Vagina (tissue), 2 donors: ENCODE results near the gene GRIN2C. TPM values are rescaled to one million over a fixed set of nuclear protein-coding genes. Genes with fewer than 3 reads are reported as not detected.

ENCODE experiments used
- DNase-seq, 2 donors: peaks; one replicate each; pipeline ENCODE4 v3.0.0-alpha.2; 2017; ENCODE audit errors: extremely low spot score in 2 of 2
- H3K27ac ChIP-seq: fragments of 200-600 bp; sonication (generic); one replicate; pipeline ENCODE4 v1.5.1; 2019
- H3K27me3 ChIP-seq: fragments of 200-600 bp; sonication (generic); one replicate; pipeline ENCODE4 v1.5.1; 2019
- H3K36me3 ChIP-seq, 2 donors: fragments of 200-600 bp; sonication (generic); one replicate each; pipeline ENCODE4 v1.5.1; 2017 to 2019
- H3K4me1 ChIP-seq: fragments of 200-600 bp; sonication (generic); one replicate; pipeline ENCODE4 v1.5.1; 2019
- H3K4me3 ChIP-seq, 2 donors: fragments of 200-600 bp; sonication (generic); 1 replicate in 1 of 2; 2 replicates in 1 of 2; pipeline ENCODE4 v1.5.1; 2016 to 2019
- H3K9me3 ChIP-seq: fragments of 200-600 bp; sonication (generic); one replicate; pipeline ENCODE4 v1.5.1; 2019
- POLR2A ChIP-seq, 2 donors: fragments of 450-650 bp; IDR thresholded peaks; one replicate each; pipeline ENCODE4 v1.6.1; 2017; ENCODE audit warnings: antibody characterized with exemption in 2 of 2, mild to moderate bottlenecking in 2 of 2, moderate library complexity in 2 of 2
- POLR2AphosphoS5 ChIP-seq, 2 donors: sonication (generic); formaldehyde crosslinking; IDR thresholded peaks; one replicate each; pipeline ENCODE4 v1.9.0; 2017; ENCODE audit warnings: antibody characterized with exemption in 2 of 2, mild to moderate bottlenecking in 2 of 2, low read depth in 1 of 2; ENCODE audit not compliant: insufficient read depth in 1 of 2
- intact Hi-C: fragments of 100-400 bp; cut with DNase I; formaldehyde crosslinking; loops from one replicate; pipeline ENCODE4 v1.15.1; 2023
- total RNA-seq: library from RNA; depleted of rRNA; stranded (reverse); fragments of >200 nt; gene quantifications from one replicate; pipeline ENCODE4 v1.2.3, GENCODE V29; 2016
- TF ChIP-seq, protein P1 (sequence below), 3 experiments: fragments of 450-650 bp in 2 of 3; fragments of 200-600 bp in 1 of 3; sonication (generic) in 1 of 3; IDR thresholded peaks; one replicate each; pipeline ENCODE4 v1.5.1; 2017 to 2019; ENCODE audit warnings: antibody characterized with exemption in 3 of 3, mild to moderate bottlenecking in 2 of 3, moderate library complexity in 2 of 3

The GRIN2C gene
- total RNA-seq, 1 donor from 2014 or later, result not detected

DNA sequence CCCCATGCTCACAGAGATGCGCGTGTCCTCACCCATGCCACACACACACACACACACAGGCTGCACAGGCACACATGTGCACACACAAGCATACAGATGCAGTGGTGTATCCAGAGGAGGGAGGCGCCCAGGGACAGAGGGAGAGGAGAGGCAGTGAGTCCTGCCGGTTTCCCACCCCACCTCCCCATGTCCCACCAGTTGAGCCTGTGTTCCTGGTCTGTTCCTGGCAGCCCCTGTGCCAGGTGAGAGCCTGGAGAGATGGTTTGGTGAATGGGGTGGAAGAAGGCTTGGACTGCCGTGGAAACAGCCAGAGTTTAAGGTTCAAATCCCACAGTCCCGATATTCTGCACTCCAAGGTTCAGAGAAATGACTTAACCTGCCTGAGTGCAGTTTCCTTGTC lies 44.0 kb upstream of the GRIN2C start:
- DNase-seq, result no peak
- Histone ChIP-seq H3K9me3 (no peaks in the 10 kb centered on the region), H3K27ac (no peak overlapping the region), H3K36me3 (no peaks in the 10 kb centered on the region), H3K4me1 (no peaks in the 10 kb centered on the region), H3K27me3 (no peaks in the 10 kb centered on the region), H3K4me3 (no peak overlapping the region)
- TF ChIP-seq POLR2A (IDR thresholded peaks at IDR 0.05), result no peak
- no peak for TF ChIP-seq POLR2AphosphoS5 (IDR thresholded peaks at IDR 0.05; ENCODE audit: insufficient read depth in 1 of 2, low read depth in 1 of 2)
- TF ChIP-seq, protein P1, sequence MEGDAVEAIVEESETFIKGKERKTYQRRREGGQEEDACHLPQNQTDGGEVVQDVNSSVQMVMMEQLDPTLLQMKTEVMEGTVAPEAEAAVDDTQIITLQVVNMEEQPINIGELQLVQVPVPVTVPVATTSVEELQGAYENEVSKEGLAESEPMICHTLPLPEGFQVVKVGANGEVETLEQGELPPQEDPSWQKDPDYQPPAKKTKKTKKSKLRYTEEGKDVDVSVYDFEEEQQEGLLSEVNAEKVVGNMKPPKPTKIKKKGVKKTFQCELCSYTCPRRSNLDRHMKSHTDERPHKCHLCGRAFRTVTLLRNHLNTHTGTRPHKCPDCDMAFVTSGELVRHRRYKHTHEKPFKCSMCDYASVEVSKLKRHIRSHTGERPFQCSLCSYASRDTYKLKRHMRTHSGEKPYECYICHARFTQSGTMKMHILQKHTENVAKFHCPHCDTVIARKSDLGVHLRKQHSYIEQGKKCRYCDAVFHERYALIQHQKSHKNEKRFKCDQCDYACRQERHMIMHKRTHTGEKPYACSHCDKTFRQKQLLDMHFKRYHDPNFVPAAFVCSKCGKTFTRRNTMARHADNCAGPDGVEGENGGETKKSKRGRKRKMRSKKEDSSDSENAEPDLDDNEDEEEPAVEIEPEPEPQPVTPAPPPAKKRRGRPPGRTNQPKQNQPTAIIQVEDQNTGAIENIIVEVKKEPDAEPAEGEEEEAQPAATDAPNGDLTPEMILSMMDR (IDR thresholded peaks at IDR 0.05), result no peak
- intact Hi-C loops, result no loop called here

- Histone ChIP-seq H3K27ac (no peak overlapping the region), H3K4me3 (no peak overlapping the region), H3K9me3 (no peaks in the 10 kb centered on the region), H3K4me1 (no peaks in the 10 kb centered on the region), H3K36me3 (no peaks in the 10 kb centered on the region), H3K27me3 (no peaks in the 10 kb centered on the region)
- intact Hi-C loops, result no loop called here
- TF ChIP-seq POLR2AphosphoS5 (IDR thresholded peaks at IDR 0.05; ENCODE audit: insufficient read depth in 1 of 2, low read depth in 1 of 2) (no peak), POLR2A (IDR thresholded peaks at IDR 0.05) (no peak)
- TF ChIP-seq, protein P1 (IDR thresholded peaks at IDR 0.05), result no peak
- no peak for DNase-seq
These were observed 43.3 kb upstream of the GRIN2C start for GRCh38 chr17:74903034-74903433.

DNA sequence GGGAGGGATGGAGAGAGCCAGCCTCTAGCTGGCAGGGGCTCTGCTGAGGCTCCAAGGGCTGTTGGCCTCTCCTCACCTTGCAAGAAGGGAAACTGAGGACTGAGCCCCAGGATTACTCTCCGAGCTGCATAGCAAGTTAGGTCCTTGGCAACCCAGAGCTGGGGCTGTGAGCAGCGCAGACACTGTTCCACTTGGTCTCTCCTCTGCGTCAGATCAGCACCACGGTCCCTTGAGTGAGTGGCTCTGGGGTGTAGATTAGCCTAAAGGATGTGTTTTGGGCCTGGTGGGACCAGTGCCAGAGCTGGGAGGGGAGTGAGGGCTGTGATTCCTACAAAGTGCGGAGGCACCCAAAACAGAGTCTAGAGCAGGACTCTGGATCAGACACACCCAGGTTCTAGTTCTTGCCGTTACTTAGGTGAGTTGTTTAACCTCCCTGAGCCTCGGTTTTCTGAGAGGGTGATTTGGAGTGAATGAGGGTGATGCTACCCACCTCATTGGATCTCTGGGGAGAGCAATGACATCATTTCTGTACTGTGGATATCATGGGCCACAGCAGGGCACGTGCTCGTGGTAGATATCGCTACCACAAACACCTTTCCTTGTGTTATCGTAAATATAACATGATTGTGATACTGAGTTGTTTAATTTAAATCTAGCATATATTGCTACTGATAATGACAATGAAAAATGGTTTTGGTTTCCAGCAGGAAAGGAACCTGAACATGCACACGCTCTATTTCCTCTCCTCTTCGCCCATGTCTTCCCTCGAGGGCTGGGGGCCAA lies 41.9 kb upstream of the GRIN2C start:
- no peaks in the 10 kb centered on the region for H3K27me3 ChIP-seq
- no peak for DNase-seq
- intact Hi-C loops, result no loop called here
- H3K4me1 ChIP-seq, result no peaks in the 10 kb centered on the region
- H3K36me3 ChIP-seq, result no peaks in the 10 kb centered on the region
- H3K4me3 ChIP-seq, result no peak overlapping the region
- no peaks in the 10 kb centered on the region for H3K9me3 ChIP-seq
- H3K27ac ChIP-seq, result no peak overlapping the region
- TF ChIP-seq, protein P1 (IDR thresholded peaks at IDR 0.05), result no peak
- no peak for TF ChIP-seq POLR2A (IDR thresholded peaks at IDR 0.05)
- TF ChIP-seq POLR2AphosphoS5 (IDR thresholded peaks at IDR 0.05; ENCODE audit: insufficient read depth in 1 of 2, low read depth in 1 of 2), result no peak

- Histone ChIP-seq H3K9me3 (no peaks in the 10 kb centered on the region), H3K27ac (no peak overlapping the region), H3K4me1 (no peaks in the 10 kb centered on the region), H3K36me3 (no peaks in the 10 kb centered on the region), H3K4me3 (no peak overlapping the region), H3K27me3 (no peaks in the 10 kb centered on the region)
- intact Hi-C loops, result no loop called here
- TF ChIP-seq POLR2AphosphoS5 (IDR thresholded peaks at IDR 0.05; ENCODE audit: insufficient read depth in 1 of 2, low read depth in 1 of 2), result no peak
- no peak for TF ChIP-seq POLR2A (IDR thresholded peaks at IDR 0.05)
- TF ChIP-seq, protein P1 (IDR thresholded peaks at IDR 0.05), result no peak
- DNase-seq, result no peak
These were observed 40.5 kb upstream of the GRIN2C start for GRCh38 chr17:74900208-74900607.

GRCh38 chr17:74898376-74898946 lies 38.8 kb upstream of the GRIN2C start:
- no peaks in the 10 kb centered on the region for H3K36me3 ChIP-seq
- TF ChIP-seq POLR2A (IDR thresholded peaks at IDR 0.05), result no peak
- no peak for TF ChIP-seq POLR2AphosphoS5 (IDR thresholded peaks at IDR 0.05; ENCODE audit: insufficient read depth in 1 of 2, low read depth in 1 of 2)
- TF ChIP-seq, protein P1 (IDR thresholded peaks at IDR 0.05), result no peak
- no peak overlapping the region for H3K27ac ChIP-seq
- H3K4me3 ChIP-seq, result no peak overlapping the region
- H3K9me3 ChIP-seq, result no peaks in the 10 kb centered on the region
- no peak for DNase-seq
- peaks cover 2% of the 10 kb centered on the region for H3K27me3 ChIP-seq
- intact Hi-C loops, result no loop called here
- H3K4me1 ChIP-seq, result peaks cover 6% of the 10 kb centered on the region
